ENCODE results near the gene LRMDA.

DNA sequence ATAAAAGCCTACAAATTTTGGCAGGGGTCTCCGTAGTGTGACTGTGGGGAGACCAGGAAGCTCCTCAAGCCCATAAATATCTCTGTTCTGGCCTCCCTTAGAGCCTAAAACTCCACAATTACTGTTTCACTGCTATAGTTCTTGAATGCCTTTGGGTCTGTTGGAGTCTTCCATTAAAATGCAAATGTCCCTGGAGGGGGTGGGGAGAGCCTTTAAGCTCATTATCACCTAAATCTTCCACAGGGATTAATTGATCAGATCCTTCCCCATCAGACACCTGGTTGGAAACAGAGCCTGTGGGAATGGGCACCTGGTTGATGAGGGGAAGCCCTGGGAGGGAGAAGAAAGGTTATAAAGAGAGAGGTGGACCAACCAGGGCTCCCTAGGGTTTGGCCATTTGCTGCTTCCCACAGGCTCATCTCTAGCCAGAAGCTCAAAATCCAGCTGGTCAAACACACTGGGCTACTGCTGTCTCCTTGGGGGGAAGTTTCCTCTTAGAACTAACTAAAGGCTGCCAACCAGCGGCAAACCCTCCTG, 718.2 kb downstream of the LRMDA start:
- no peak for TF ChIP-seq EZH2 (IDR thresholded peaks at IDR 0.05; ENCODE audit: low read length, unreplicated experiment)
- TF ChIP-seq, protein P1, sequence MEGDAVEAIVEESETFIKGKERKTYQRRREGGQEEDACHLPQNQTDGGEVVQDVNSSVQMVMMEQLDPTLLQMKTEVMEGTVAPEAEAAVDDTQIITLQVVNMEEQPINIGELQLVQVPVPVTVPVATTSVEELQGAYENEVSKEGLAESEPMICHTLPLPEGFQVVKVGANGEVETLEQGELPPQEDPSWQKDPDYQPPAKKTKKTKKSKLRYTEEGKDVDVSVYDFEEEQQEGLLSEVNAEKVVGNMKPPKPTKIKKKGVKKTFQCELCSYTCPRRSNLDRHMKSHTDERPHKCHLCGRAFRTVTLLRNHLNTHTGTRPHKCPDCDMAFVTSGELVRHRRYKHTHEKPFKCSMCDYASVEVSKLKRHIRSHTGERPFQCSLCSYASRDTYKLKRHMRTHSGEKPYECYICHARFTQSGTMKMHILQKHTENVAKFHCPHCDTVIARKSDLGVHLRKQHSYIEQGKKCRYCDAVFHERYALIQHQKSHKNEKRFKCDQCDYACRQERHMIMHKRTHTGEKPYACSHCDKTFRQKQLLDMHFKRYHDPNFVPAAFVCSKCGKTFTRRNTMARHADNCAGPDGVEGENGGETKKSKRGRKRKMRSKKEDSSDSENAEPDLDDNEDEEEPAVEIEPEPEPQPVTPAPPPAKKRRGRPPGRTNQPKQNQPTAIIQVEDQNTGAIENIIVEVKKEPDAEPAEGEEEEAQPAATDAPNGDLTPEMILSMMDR (conservative IDR thresholded peaks at IDR 0.05; ENCODE audit: low read depth, low read length), result no peak
- no peak for TF ChIP-seq EZH2phosphoT487 (IDR thresholded peaks at IDR 0.05; ENCODE audit: borderline replicate concordance, low read length)
